HG03039 (cell line): ENCODE measurements around the gene CUL4A.

Experiments
- ATAC-seq: cut with Tn5 transposase; IDR thresholded peaks from one replicate; pipeline ENCODE4 v1.9.1; 2021; ENCODE audit warnings: mild to moderate bottlenecking, moderate library complexity; ENCODE audit not compliant: unreplicated experiment

Gene CUL4A

DNA sequence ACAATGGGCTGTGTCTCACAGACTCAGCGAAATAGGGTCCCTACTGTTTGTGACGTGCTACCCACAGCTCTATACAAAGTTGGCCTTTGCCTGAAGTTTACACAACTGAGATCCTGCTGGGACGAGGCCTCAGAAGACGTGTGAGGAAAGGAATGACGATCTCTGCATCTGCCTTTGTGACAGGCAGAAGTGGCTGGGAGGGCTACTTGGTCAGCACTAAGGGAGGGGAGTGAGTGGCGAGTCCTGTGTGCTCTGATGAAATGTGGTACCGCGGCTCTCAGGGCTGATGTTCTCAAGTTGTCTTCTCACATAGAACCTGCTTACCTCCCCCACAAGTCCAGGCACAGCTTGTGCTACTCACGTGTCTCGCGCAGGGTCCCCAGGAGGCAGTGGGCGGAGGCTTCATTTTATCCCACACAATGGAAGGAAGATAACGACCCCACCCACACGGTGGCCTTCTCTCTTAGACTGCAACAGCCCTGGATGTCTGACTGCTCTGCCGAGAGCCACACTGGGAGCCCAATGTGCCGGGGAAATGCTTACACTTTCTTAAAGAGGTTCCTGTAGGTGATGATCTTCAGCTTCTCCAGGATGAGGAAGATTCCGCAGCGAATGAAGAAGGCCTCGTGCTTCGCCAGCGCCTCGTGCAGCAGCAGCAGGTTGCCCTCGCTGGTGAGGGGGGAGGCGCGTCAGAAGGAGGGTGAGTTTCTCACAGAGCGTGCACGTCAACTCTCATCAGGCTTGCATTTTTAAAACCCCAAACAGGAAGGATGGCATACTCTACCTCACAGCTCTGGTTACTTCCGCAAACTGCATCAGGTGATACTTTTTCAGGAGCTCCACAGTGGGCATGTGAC is 29.8 kb upstream of the CUL4A start:
- ATAC-seq, result no peak

DNA sequence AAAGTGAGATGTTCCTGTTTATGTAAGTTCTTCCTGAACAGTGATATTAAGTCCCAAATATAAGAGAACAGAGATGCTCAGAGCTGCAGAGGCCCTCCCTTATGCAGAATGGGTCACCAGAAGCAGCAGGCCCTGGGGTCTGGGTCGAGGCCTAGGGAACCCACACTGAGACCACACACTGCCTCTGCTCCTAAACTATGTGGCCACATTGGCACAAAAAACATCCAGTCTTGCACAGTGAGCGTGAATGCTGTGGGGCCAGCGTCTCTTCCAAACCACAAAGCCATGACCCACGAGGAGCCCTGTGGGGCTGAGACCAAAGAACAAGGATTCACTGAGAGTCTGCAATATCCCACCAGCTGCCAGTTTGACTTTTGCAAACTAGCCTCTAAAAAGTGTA is 27.4 kb upstream of the CUL4A start:
- no peak for ATAC-seq

DNA sequence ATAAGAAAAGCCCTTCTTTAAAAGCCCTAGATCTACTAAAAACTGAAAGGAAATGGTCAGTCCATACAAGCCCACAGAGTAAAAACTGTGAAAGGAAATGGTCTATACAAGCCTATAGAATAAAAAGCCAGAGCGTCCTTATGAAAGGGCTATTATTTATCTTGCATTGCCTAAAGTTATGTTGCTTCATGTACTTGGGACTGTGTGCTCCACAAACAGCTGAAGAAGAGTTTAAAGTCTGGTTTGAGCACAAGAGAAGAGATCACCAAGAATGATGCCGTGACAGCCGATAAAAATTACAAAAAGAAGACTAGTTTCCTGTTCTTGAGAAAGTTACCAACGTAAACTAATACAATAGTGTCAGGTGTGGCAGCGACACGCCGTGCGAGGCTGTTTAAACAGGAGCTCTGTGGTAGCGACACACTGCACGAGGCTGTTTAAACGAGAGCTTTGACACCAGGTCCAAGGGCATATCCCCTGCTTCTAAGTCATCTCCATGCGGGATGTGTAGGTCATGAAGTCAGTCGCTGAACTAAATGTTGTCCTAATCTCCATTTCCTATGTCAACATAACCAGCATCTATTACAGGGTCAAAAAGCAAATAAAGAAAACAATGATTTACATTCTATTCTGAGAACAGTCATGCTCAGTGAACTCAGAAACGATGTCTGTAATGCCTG is 25.8 kb upstream of the CUL4A start:
- ATAC-seq, result no peak

DNA sequence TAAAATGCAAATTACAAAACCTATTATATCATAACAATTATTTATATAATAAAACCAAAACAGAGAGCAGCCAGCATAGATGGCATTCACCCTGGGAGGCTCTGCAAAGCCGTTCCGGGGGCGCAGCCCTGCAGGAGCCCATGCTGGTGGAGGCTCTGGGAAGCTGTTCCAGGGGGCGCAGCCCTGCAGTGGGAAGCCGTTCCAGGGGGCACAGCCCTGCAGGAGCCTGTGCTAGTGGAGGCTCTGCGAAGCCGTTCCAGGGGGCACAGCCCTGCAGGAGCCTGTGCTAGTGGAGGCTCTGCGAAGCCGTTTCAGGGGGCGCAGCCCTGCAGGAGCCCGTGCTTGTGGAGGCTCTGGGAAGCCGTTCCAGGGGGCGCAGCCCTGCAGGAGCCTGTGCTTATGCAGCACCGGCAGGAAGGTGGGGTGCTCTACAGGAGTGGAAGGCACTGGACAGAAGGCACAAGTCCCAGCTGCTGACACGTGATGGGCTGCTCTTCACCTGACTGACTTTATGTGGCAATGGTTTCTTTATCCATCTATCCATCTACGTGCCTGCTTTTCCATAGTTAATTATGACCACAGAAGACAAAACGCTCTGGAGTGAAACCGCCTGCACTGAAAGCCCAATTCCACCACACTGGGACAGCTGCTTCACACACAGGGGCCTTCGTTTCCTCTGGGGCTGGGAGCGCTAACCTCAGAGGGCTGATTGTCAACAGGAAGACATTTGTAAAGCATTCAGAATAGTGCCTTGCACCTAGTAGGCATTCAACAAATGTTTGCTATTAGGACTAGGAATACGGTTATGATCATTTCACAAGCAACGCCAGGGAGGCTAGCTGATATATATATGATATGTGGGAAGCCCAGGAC is 24.6 kb upstream of the CUL4A start:
- no peak for ATAC-seq

DNA sequence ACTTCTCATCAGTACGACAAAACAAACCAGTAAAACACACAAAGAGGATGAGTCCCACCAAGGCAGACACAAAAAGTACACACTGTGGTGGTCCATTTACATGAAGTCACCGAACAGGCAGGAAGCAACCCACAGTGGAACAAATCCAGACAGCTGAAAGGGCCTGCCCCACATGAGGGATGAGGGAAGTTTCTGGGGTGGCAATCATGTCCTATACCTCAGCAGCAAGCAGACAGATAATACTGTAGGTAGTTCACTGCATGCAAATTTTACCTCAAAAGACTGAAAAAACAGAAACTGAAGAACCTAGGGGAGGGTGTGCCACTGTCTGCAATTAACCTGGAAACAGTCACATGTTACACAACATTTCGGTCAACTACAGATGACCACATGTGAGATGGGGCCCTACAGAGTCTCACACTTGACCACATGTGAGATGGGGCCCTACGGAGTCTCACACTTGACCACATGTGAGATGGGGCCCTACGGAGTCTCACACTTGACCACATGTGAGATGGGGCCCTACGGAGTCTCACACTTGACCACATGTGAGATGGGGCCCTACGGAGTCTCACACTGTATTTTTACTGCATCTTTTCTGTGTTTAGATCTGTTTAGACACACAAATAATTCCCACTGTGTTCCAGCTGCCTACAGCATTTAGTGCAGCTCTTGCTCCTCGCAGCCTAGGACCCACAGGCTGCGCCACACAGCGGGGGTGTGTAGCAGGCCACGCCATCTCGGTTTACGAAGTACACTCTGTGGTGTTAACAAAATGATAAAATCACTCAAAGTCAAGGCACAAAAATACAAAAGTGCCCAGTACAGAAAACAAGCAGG is 23.1 kb upstream of the CUL4A start:
- ATAC-seq, result peak; percentile 88

DNA sequence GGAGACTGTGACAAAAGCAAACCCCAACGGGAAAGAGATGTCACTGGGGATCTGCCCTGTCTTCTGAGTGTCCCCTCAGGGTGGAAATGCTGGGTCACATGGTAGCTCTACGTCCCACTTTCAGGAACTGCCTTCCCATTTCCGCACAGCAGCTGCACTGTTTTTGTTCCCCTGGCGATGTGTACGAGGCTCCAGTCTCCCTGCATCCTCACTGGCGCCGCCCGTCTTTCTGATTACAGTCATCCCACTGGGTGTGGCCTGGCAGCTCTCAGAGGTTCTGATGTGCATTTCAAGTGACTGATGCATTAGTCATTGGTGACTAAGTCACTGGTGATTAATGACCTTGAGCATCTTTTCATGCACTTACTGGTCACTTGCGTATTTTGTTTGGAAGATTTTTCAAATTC is 22.1 kb upstream of the CUL4A start:
- ATAC-seq, result no peak

DNA sequence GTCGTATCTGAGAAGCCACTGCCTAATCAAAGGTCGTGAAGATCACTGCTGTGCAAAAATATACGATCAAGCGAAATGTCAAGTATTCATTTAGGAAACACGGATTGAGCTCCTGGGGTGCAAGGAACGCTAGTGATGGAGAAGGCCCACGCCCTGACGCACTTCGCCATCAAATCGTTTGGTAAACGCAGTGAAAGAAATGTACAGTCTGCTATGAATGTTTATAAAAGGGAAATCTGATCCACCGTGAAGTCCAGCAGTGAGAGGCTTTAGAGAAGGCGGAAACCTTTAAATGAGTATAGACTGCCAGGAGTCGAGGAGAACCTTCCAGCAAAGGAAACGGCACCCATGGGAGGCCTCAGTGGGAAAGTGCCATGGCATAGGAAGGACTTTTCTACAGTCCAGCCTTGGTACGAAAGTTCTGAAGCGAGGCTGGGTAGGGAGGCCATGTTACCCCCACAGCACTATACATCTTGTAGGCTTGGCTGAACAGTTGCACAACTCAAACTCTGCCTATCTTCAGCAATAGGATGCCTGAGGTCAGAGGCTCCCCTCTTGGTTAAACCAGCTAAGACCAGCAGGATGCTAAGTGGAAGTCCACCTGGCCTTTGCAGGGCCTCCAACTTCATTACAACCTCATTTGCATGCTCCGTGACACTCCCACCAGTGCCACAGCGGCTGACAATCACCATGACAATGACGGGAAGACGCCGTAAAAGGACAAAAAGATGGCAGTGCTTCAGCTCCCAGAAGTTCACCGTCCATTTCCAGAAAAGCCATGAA is 21.3 kb upstream of the CUL4A start:
- no peak for ATAC-seq

DNA sequence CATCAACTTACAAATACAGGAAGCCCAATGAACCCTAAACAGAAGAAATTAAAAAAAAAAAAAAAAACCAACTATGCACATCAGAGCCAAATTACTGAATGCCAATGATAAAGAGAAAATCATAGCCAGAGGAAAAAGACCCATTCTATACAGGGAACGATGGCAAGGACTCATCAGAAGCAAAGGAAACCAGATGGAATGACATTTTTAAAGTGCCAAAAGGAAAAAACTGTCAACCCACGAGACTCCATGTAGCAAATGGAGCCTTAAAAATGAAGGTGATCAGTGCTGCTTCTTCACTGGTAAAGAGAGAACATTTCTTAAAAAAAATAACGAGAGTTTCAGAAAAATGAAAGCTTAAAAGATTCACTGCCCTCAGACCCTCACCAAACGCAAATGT is 19.2 kb upstream of the CUL4A start:
- no peak for ATAC-seq

DNA sequence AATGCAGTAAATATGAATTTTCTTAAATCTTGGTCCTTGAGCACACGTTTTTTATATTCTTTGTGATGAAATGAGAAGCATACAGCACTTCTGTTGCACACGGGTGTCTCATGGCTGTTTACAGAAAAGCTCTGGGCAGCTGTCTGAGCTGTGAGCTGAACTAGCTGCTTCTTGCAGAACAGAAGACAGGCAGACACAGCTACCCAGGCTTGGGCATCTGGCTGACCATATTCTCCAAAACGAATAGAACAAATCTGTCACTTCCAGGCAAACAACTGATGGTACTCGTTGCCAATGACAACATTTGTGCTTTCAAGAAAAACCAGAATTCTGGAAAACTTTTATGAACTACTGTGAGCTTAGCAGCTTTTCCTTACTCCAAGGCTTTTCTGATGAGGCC is 17.1 kb upstream of the CUL4A start:
- ATAC-seq, result no peak

DNA sequence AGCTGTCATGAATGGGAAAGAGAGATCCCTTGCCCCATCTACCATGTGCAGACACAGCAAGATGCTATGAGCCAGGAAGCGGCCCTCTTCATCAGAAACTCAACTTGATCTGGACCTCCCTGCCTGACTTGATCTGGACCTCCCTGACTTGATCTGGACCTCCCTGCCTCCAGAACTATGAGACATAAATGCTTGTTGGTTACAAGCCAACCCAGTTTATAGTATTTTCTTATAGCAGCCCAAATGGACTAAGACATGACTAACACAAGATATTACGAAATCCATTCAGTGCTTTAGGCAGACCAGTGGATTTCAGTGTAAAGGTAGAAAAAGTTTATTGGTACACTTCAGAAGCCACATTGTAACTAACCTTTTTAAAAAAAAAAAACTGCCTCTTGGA is 16.5 kb upstream of the CUL4A start:
- ATAC-seq, result no peak

DNA sequence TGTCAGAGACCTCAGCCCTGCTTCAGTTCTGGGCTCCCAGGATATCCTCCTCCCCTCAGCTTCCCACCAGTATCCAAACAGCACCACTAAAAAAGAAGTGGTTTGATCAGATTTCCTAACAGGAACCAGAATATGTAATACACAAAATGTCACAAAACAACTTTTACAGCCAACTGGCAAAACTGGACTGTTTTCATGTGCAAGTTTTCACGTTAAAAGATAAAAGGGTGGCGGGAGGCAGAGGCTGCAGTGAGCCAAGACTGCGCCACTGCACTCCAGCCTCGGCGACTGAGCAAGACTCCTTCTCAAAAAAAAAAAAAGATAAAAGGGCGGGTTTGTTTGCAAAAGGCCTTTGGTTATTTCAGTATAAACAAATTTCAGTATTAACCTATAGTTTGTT is 14.1 kb upstream of the CUL4A start:
- ATAC-seq, result no peak

DNA sequence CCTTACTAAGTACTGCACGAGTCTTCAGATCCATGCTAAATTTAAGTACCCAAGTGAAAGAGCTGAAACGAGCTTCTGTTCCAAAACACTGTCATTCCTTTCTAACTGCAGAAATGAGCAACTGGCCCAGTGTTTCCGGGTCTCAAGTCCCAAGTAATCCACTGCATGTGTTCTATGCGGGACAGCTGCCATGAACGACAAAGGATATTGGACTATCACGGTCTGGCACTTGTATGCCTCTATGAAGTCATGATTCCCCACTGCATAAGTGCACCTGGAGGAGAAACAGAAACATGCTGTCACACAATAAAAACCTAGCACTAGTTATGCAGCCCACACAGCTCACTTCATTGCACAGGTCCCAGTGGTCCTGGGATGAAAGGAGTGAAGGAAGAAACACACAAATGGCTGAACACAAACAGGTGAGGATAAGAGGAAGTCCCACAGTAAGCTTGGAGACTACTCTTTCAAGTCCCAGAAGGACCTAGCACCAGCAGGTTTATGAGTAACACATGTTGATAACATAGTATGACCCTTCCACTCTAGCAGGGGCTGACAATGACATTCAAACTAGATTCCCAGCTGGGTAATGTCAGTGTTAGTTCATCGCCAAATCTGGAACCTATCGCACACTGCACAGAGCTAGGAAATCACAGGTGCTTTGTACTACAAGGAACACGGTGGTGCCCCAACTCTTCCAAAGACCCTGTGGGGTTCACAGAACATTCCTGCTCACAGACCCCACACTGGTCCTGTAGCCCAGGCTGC is 12.3 kb upstream of the CUL4A start:
- ATAC-seq, result no peak

DNA sequence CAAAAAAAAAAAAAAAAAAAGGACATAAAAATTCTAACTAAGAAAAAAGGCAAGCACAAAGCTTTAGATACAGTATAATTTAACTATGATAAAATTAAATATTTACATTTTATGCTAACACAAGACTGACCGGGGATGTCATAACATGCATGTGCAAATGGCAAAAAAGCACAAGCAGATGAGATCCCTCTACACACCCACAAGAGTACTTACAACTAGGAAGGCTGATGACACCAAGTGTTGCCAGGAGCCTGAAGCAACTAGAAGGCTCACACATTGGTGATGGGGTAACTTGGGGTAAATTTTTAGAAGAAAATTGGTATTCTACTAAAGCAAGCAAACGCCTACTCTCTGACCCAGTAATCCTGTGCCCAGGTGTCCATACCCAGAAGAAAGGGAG is 7.6 kb upstream of the CUL4A start:
- ATAC-seq, result no peak

DNA sequence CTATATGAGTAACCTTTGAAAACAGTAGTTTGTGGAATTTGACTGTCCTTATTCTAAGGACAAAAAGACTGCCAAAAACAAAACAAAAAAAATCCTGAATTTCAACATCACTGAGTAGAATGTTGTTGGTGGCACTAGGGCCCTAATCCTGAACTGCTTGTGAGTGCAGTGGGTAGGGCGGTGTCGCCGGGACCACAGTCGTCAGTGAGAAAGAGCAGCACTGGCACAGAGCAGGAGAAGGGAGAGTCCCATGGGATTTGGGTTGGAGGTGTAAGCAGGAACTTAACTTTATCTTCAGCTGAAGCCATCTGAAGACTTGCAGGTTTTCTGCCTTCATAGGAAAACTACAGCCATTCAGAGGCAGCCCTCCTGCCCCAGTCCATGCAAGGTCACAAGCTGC is 6.5 kb upstream of the CUL4A start:
- no peak for ATAC-seq

DNA sequence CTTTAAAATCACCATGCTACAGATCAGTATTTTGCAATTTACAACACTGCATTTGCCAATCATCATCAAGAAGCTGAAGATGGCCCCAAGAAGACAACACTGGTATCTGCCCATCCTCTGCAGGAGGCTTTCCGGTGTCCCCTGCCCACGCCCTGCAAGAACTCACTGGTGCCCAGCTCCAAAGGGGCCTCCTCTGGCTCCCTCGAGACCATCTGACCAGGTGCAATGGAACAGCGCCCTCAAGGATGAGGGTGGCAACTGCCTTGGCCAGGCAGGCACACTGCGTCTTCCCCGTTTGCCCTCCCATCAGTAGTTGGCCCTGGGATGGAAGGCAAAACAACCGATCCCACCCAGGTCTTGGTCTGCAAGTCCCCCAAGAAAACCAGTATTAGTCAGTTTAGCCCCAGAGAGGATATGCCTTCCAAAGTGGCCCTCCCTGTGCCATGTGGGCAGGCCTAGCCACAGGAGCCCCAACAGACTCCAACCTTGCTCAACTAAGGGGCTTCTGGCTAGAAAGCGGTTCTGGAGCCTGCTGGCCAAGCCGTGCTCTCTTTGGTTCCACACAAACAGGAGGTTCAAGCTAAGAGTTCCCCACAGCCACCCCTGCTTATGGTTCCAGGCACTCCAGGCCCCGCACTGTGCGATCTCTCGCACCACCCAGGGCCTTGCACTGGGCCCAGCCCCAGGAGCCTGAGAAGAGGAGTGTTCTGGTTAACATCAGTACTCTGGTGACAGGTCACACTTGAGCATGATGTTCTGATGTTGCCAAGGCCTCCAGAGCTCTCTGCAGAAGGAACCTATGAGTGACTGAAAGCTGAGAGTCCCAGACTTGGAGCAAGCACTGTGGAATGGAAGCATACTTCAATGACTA is 5.7 kb upstream of the CUL4A start:
- no peak for ATAC-seq

DNA sequence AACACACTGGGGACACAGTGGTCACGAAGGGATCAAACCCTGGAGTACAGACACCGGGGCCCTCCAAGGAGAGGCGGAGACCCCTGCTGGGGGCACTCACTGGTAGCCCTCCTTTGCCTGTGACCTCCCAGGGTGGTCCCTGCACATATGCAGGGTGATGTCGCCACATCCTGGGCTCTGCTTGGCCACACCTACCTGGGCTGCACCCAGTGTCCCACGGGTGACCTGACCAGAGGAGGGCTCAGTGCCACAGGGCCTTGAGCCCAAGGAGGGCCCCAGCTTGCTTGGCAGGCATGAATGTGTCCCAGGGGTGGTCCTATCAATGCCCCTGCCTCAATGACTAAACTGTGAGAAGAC is 5.1 kb upstream of the CUL4A start:
- ATAC-seq, result no peak

DNA sequence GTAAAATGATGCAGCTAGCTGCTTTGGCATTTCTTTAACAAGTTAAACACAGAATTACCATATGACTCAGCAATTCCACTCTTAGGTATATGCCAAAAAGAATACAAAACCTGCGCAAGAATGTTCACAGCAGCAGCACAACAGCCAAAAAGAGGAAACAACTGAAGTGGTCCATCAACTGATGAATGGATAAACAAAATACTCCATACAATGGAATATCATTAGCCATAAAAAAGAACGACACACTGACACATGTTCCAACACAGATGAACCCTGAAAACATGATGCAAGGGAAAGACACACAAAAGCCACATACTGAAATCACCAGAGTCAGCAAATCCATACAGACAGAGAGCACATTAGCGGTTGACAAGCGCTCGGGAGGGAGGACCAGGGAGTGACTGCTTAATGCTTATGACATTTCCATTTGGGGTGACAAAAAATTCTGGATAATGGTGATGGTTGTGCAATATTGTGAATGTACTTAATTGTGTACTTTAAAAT is 3.9 kb upstream of the CUL4A start:
- no peak for ATAC-seq

DNA sequence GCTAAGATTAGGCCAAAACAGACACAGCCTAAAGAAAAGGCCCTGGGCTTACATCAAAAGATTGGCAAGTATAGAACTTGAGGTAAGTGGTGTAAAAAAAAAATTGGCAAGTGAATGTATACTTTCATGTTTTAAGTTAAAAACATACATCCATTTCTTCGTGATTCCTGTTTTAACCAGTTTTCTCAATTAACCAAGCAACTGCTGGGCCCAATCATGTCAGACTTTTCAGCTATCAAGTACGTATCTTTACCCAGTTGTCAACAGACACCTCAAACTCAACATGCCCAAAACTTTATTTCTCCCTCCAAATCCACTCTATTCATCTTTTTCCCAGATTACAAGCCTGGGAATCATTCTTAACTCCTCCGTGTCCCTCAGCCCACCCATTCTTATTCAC is 2.0 kb upstream of the CUL4A start:
- no peak for ATAC-seq
